Activated CD8-positive, alpha-beta T cell treated with anti-CD3 and anti-CD28 coated beads, Interleukin-2, amount 10 ng/mL, durations not matched to agents 7 days and 5 days (primary cell): ENCODE data around the gene TUBB3. TPM values are rescaled to one million over a fixed set of nuclear protein-coding genes. Genes with fewer than 3 reads are reported as not detected.

ENCODE experiments used
- ATAC-seq: fragments of 150-1000 bp; cut with Tn5 transposase; one replicate; pipeline ENCODE4 v1.10.0; 2021; ENCODE audit warnings: moderate library complexity
- CTCF ChIA-PET: fragments of 350-600 bp; sonication (Branson Sonifier 250); formaldehyde crosslinking; loops from one replicate; lab custom pipeline; 2021; ENCODE audit warnings: antibody characterized with exemption; lab: Charles Lee
- POLR2A ChIA-PET: fragments of 350-600 bp; sonication (Branson Sonifier 250); formaldehyde crosslinking; loops from one replicate; lab custom pipeline; 2021; ENCODE audit warnings: antibody characterized with exemption; lab: Charles Lee
- DNase-seq: peaks from one replicate; pipeline ENCODE4 v3.0.0-alpha.2; 2020
- H3K27ac Mint-ChIP-seq: one replicate; pipeline ENCODE4 v1.8.0; 2021; ENCODE audit warnings: mild to moderate bottlenecking, mixed read lengths
- H3K27me3 Mint-ChIP-seq: one replicate; pipeline ENCODE4 v1.8.0; 2021; ENCODE audit warnings: low read depth, mixed read lengths
- H3K36me3 Mint-ChIP-seq: one replicate; pipeline ENCODE4 v1.8.0; 2021; ENCODE audit warnings: low read depth, mixed read lengths
- H3K4me1 Mint-ChIP-seq: one replicate; pipeline ENCODE4 v1.8.0; 2021; ENCODE audit warnings: low read depth, mixed read lengths
- H3K4me3 Mint-ChIP-seq: one replicate; pipeline ENCODE4 v1.8.0; 2021; ENCODE audit warnings: mild to moderate bottlenecking, mixed read lengths
- H3K9me3 Mint-ChIP-seq: one replicate; pipeline ENCODE4 v1.8.0; 2022; ENCODE audit warnings: mixed read lengths; ENCODE audit not compliant: insufficient read depth
- total RNA-seq, 2 experiments: library from RNA; stranded (reverse); gene quantifications; one replicate each; pipeline ENCODE4 v1.2.3, GENCODE V29; 2021

The TUBB3 gene
- total RNA-seq, 2 experiments from 2014 or later: 1.1 to 1.3 TPM

GRCh38 chr16:89904606-89905510 lies 18.3 kb upstream of the TUBB3 start:
- Mint-ChIP-seq H3K4me1 (peaks cover 3% of the 10 kb centered on the region), H3K9me3 (no peaks in the 10 kb centered on the region), H3K27me3 (no peaks in the 10 kb centered on the region), H3K36me3 (peaks cover 37% of the 10 kb centered on the region), H3K27ac (no peak overlapping the region), H3K4me3 (no peak overlapping the region)
- ATAC-seq (no peak), DNase-seq (no peak)
- ChIA-PET POLR2A (no interaction called here), CTCF (no interaction called here)

- Mint-ChIP-seq H3K36me3 (peaks cover 36% of the 10 kb centered on the region), H3K4me1 (peaks cover 8% of the 10 kb centered on the region), H3K4me3 (no peak overlapping the region), H3K9me3 (no peaks in the 10 kb centered on the region), H3K27ac (no peak overlapping the region), H3K27me3 (no peaks in the 10 kb centered on the region)
- ChIA-PET POLR2A (no interaction called here), CTCF (no interaction called here)
- DNase-seq: no peak
- no peak for ATAC-seq
Measured at GRCh38 chr16:89905511-89906139, 17.5 kb upstream of the TUBB3 start.

- Mint-ChIP-seq H3K27me3 (no peaks in the 10 kb centered on the region), H3K9me3 (no peaks in the 10 kb centered on the region), H3K36me3 (peaks cover 36% of the 10 kb centered on the region), H3K4me1 (peaks cover 8% of the 10 kb centered on the region), H3K27ac (no peak overlapping the region), H3K4me3 (no peak overlapping the region)
- ChIA-PET POLR2A (no interaction called here), CTCF (interaction anchor here (0.6 to 1.5 kb wide), 2 partner anchors 10 to 200 kb away, joined by 3 read pairs; no protein-coding TSS in a partner anchor)
- DNase-seq: no peak
- ATAC-seq: peak; percentile 25
Measured at GRCh38 chr16:89906140-89907025, 16.8 kb upstream of the TUBB3 start.

- H3K27ac Mint-ChIP-seq: no peak overlapping the region
- no peaks in the 10 kb centered on the region for H3K27me3 Mint-ChIP-seq
- ATAC-seq (no peak), DNase-seq (no peak)
- ChIA-PET POLR2A (interaction anchor here (0.8 kb wide), 1 partner anchor 34 kb away, joined by 3 read pairs; the partner anchor contains the start of gene TCF25), CTCF (interaction anchor here (0.5 to 3.6 kb wide), 5 partner anchors 11 to 201 kb away, joined by 3 to 16 read pairs (median 3); partner anchors contain the start of gene MC1R)
- H3K4me3 Mint-ChIP-seq: no peak overlapping the region
- peaks cover 38% of the 10 kb centered on the region for H3K36me3 Mint-ChIP-seq
- no peaks in the 10 kb centered on the region for H3K9me3 Mint-ChIP-seq
- H3K4me1 Mint-ChIP-seq: peaks cover 8% of the 10 kb centered on the region
Measured at GRCh38 chr16:89907055-89907814, 15.9 kb upstream of the TUBB3 start.

- Mint-ChIP-seq H3K4me3 (no peak overlapping the region), H3K9me3 (no peaks in the 10 kb centered on the region), H3K4me1 (peaks cover 10% of the 10 kb centered on the region), H3K27me3 (no peaks in the 10 kb centered on the region), H3K27ac (no peak overlapping the region), H3K36me3 (peaks cover 40% of the 10 kb centered on the region)
- ATAC-seq (no peak), DNase-seq (no peak)
- CTCF ChIA-PET: interaction anchor here (1.1 to 3.6 kb wide), 3 partner anchors 10 to 208 kb away, joined by 3 to 16 read pairs (median 6); partner anchors contain the start of gene MC1R
- POLR2A ChIA-PET: interaction anchor here (0.6 to 0.8 kb wide), 2 partner anchors 35 to 118 kb away, joined by 3 read pairs; partner anchors contain the start of gene TCF25
Measured at GRCh38 chr16:89908236-89908635, 14.9 kb upstream of the TUBB3 start.

GRCh38 chr16:89909777-89910716 lies 13.1 kb upstream of the TUBB3 start:
- DNase-seq (peak; percentile 75), ATAC-seq (peak; percentile 83)
- Mint-ChIP-seq H3K4me1 (peaks cover 14% of the 10 kb centered on the region), H3K27me3 (no peaks in the 10 kb centered on the region), H3K9me3 (no peaks in the 10 kb centered on the region), H3K4me3 (no peak overlapping the region), H3K36me3 (peaks cover 43% of the 10 kb centered on the region), H3K27ac (no peak overlapping the region)
- CTCF ChIA-PET: interaction anchor here (0.7 to 3.7 kb wide), 21 partner anchors 9 to 1313 kb away, joined by 3 to 28 read pairs (median 5); partner anchors contain the start of genes MC1R, SPATA2L and TUBB3
- POLR2A ChIA-PET: no interaction called here

GRCh38 chr16:89910717-89911354 lies 12.3 kb upstream of the TUBB3 start:
- ChIA-PET POLR2A (no interaction called here), CTCF (interaction anchor here (0.7 to 3.7 kb wide), 19 partner anchors 8 to 1314 kb away, joined by 3 to 28 read pairs (median 6); partner anchors contain the start of genes MC1R, SPATA2L and TUBB3)
- no peak for DNase-seq
- Mint-ChIP-seq H3K4me1 (peaks cover 14% of the 10 kb centered on the region), H3K9me3 (no peaks in the 10 kb centered on the region), H3K36me3 (peaks cover 40% of the 10 kb centered on the region), H3K4me3 (no peak overlapping the region), H3K27me3 (no peaks in the 10 kb centered on the region), H3K27ac (no peak overlapping the region)
- no peak for ATAC-seq

- no peaks in the 10 kb centered on the region for H3K27me3 Mint-ChIP-seq
- peaks cover 35% of the 10 kb centered on the region for H3K36me3 Mint-ChIP-seq
- H3K4me1 Mint-ChIP-seq: peaks cover 17% of the 10 kb centered on the region
- no peaks in the 10 kb centered on the region for H3K9me3 Mint-ChIP-seq
- ChIA-PET POLR2A (no interaction called here), CTCF (interaction anchor here (1.9 to 3.7 kb wide), 4 partner anchors 11 to 211 kb away, joined by 9 to 28 read pairs (median 17); partner anchors contain the start of gene SPATA2L)
- DNase-seq: no peak
- no peak overlapping the region for H3K4me3 Mint-ChIP-seq
- no peak overlapping the region for H3K27ac Mint-ChIP-seq
- ATAC-seq: no peak
Measured at GRCh38 chr16:89911375-89911774, 11.8 kb upstream of the TUBB3 start.

GRCh38 chr16:89912143-89912542 lies 11.0 kb upstream of the TUBB3 start:
- peaks cover 20% of the 10 kb centered on the region for H3K4me1 Mint-ChIP-seq
- peaks cover 27% of the 10 kb centered on the region for H3K36me3 Mint-ChIP-seq
- no peaks in the 10 kb centered on the region for H3K9me3 Mint-ChIP-seq
- H3K4me3 Mint-ChIP-seq: no peak overlapping the region
- no peaks in the 10 kb centered on the region for H3K27me3 Mint-ChIP-seq
- DNase-seq: no peak
- POLR2A ChIA-PET: no interaction called here
- ATAC-seq: no peak
- CTCF ChIA-PET: interaction anchor here (3.7 kb wide), 1 partner anchor 207 kb away, joined by 28 read pairs; no protein-coding TSS in a partner anchor
- H3K27ac Mint-ChIP-seq: no peak overlapping the region
